ENCODE results near the gene RNU6-9.

- no peak for TF ChIP-seq CTCF (conservative IDR thresholded peaks at IDR 0.05)
- no peak for TF ChIP-seq EZH2 (IDR thresholded peaks at IDR 0.05; ENCODE audit: low read depth)
Measured at GRCh38 chr19:925087-925525, 31.8 kb downstream of the RNU6-9 start.
